H9 (cell line): ENCODE results near the gene CTAGE8. TPM values are rescaled to one million over a fixed set of nuclear protein-coding genes. Genes with fewer than 3 reads are reported as not detected.
"Not testable (repeated sequence)": the region's sequence is repeated elsewhere in the genome, so short reads cannot be mapped to it uniquely, and the experiment has no call there.

Experiments used
- DNase-seq: peaks from one replicate; pipeline ENCODE4 v3.0.0-alpha.2; 2017
- H2AFZ ChIP-seq: one replicate; pipeline ENCODE4 v1.6.1; 2013; ENCODE audit warnings: mild to moderate bottlenecking, low read length, control low read depth, moderate library complexity
- H2AK5ac ChIP-seq: 2 replicates; pipeline ENCODE4 v1.6.1; 2013; ENCODE audit warnings: low read length, control low read depth, mixed read lengths; ENCODE audit not compliant: insufficient read length
- H2BK120ac ChIP-seq: one replicate; pipeline ENCODE4 v1.6.1; 2013; ENCODE audit warnings: low read depth, mild to moderate bottlenecking, low read length, control low read depth, inconsistent platforms; ENCODE audit not compliant: poor library complexity, severe bottlenecking
- H2BK12ac ChIP-seq: 2 replicates; pipeline ENCODE4 v1.6.1; 2013; ENCODE audit warnings: low read length, control low read depth, mixed read lengths, low read depth; ENCODE audit not compliant: insufficient read length
- H2BK15ac ChIP-seq: 2 replicates; pipeline ENCODE4 v1.6.1; 2013; ENCODE audit warnings: low read depth, low read length, control low read depth
- H2BK20ac ChIP-seq: one replicate; pipeline ENCODE4 v1.6.1; 2013; ENCODE audit warnings: low read depth, mild to moderate bottlenecking, low read length, control low read depth, inconsistent platforms; ENCODE audit not compliant: poor library complexity, severe bottlenecking
- H2BK5ac ChIP-seq: 2 replicates; pipeline ENCODE4 v1.6.1; 2013; ENCODE audit warnings: low read length, control low read depth, mixed read lengths; ENCODE audit not compliant: insufficient read length
- H3K14ac ChIP-seq: 2 replicates; pipeline ENCODE4 v1.6.1; 2013; ENCODE audit warnings: low read length, control low read depth; ENCODE audit not compliant: insufficient read depth
- H3K18ac ChIP-seq: 2 replicates; pipeline ENCODE4 v1.6.1; 2013; ENCODE audit warnings: low read depth, mild to moderate bottlenecking, mixed read lengths, low read length, control low read depth; ENCODE audit not compliant: insufficient read length
- H3K23ac ChIP-seq: 2 replicates; pipeline ENCODE4 v1.6.1; 2013; ENCODE audit warnings: low read length, control low read depth, mixed read lengths, low read depth; ENCODE audit not compliant: insufficient read length
- H3K23me2 ChIP-seq: 2 replicates; pipeline ENCODE4 v1.6.1; 2013; ENCODE audit warnings: low read depth, mild to moderate bottlenecking, mixed read lengths, low read length, control low read depth; ENCODE audit not compliant: insufficient read length, poor library complexity, severe bottlenecking
- H3K27ac ChIP-seq: 2 replicates; pipeline ENCODE4 v1.5.1; 2013; ENCODE audit warnings: low read length, control low read depth, mixed read lengths, low read depth; ENCODE audit not compliant: insufficient read length
- H3K27me3 ChIP-seq: 2 replicates; pipeline ENCODE4 v1.6.1; 2013; ENCODE audit warnings: low read length, control low read depth, inconsistent platforms; ENCODE audit not compliant: insufficient read depth
- H3K4ac ChIP-seq: 2 replicates; pipeline ENCODE4 v1.6.1; 2013; ENCODE audit warnings: low read depth, mild to moderate bottlenecking, control low read depth, inconsistent platforms, low read length, moderate library complexity
- H3K4me1 ChIP-seq: 2 replicates; pipeline ENCODE4 v1.6.1; 2013; ENCODE audit warnings: low read length, control low read depth, inconsistent platforms; ENCODE audit not compliant: insufficient read depth
- H3K4me2 ChIP-seq: 2 replicates; pipeline ENCODE4 v1.6.1; 2013; ENCODE audit warnings: low read length, control low read depth, mixed read lengths; ENCODE audit not compliant: insufficient read length, insufficient read depth
- H3K56ac ChIP-seq: 2 replicates; pipeline ENCODE4 v1.6.1; 2013; ENCODE audit warnings: low read depth, mild to moderate bottlenecking, mixed read lengths, low read length, control low read depth; ENCODE audit not compliant: insufficient read length
- H3K79me1 ChIP-seq: 2 replicates; pipeline ENCODE4 v1.6.1; 2013; ENCODE audit warnings: low read depth, mild to moderate bottlenecking, moderate library complexity, low read length, control low read depth, inconsistent platforms; ENCODE audit not compliant: insufficient read depth, poor library complexity, severe bottlenecking
- H3K79me2 ChIP-seq: 2 replicates; pipeline ENCODE4 v1.6.1; 2013; ENCODE audit warnings: low read length, control low read depth, inconsistent platforms; ENCODE audit not compliant: insufficient read depth
- H3K9ac ChIP-seq: 2 replicates; pipeline ENCODE4 v1.6.1; 2013; ENCODE audit warnings: low read length, control low read depth, mixed read lengths; ENCODE audit not compliant: insufficient read length; ENCODE audit errors: extremely low read depth
- H3K9me3 ChIP-seq: one replicate; pipeline ENCODE4 v1.6.1; 2013; ENCODE audit warnings: low read depth, low read length, inconsistent platforms; ENCODE audit not compliant: control insufficient read depth
- H3T11ph ChIP-seq: one replicate; pipeline ENCODE4 v1.6.1; 2013; ENCODE audit warnings: mild to moderate bottlenecking, low read length, control low read depth, inconsistent platforms
- H4K20me1 ChIP-seq: one replicate; pipeline ENCODE4 v1.6.1; 2013; ENCODE audit not compliant: control insufficient read depth, insufficient read length, insufficient read depth
- H4K5ac ChIP-seq: 2 replicates; pipeline ENCODE4 v1.6.1; 2013; ENCODE audit warnings: low read depth, mild to moderate bottlenecking, mixed read lengths, low read length, control low read depth; ENCODE audit not compliant: insufficient read length
- H4K8ac ChIP-seq: replicated peaks from 2 replicates; pipeline ENCODE4 v1.6.1; 2013; ENCODE audit warnings: low read length, control low read depth, mixed read lengths, low read depth; ENCODE audit not compliant: insufficient read length
- H4K91ac ChIP-seq: 2 replicates; pipeline ENCODE4 v1.6.1; 2013; ENCODE audit warnings: low read depth, mild to moderate bottlenecking, moderate library complexity, mixed read lengths, low read length, control low read depth; ENCODE audit not compliant: insufficient read length
- H3K27ac Mint-ChIP-seq, 3 experiments: 2 replicates in 2 of 3; 3 replicates in 1 of 3; pipeline ENCODE4 v1.8.0; 2020 to 2021; ENCODE audit warnings: mixed read lengths in 3 of 3, mild to moderate bottlenecking in 1 of 3, moderate library complexity in 1 of 3
- H3K27me3 Mint-ChIP-seq: 2 replicates; pipeline ENCODE4 v1.8.0; 2021; ENCODE audit warnings: low read depth, mild to moderate bottlenecking, moderate library complexity, mixed read lengths
- H3K36me3 Mint-ChIP-seq, 3 experiments: 2 replicates in 2 of 3; 3 replicates in 1 of 3; pipeline ENCODE4 v1.8.0; 2020 to 2021; ENCODE audit warnings: low read depth in 3 of 3, mixed read lengths in 3 of 3; ENCODE audit not compliant: insufficient read depth in 1 of 3
- H3K4me1 Mint-ChIP-seq, 2 experiments: 2 replicates each; pipeline ENCODE4 v1.8.0; 2020; ENCODE audit warnings: mixed read lengths in 2 of 2
- H3K4me3 Mint-ChIP-seq, 2 experiments: 2 replicates in 1 of 2; 3 replicates in 1 of 2; pipeline ENCODE4 v1.8.0; 2020 to 2021; ENCODE audit warnings: mild to moderate bottlenecking in 2 of 2, mixed read lengths in 2 of 2, moderate library complexity in 1 of 2
- H3K9me3 Mint-ChIP-seq, 2 experiments: 2 replicates in 1 of 2; 3 replicates in 1 of 2; pipeline ENCODE4 v1.8.0; 2020; ENCODE audit warnings: mild to moderate bottlenecking in 2 of 2, mixed read lengths in 2 of 2, moderate library complexity in 1 of 2
- CTCF ChIP-seq: fragments of 200-600 bp; sonication (generic); conservative IDR thresholded peaks from 3 replicates; pipeline ENCODE4 v1.8.0; 2021; ENCODE audit warnings: antibody characterized with exemption, mild to moderate bottlenecking
- WGBS: extraction: QIAGEN DNeasy Blood & Tissue Kit; methylation state at CpG from one replicate; pipeline ENCODE4 v1.1.7; 2013; ENCODE audit warnings: missing lambda C conversion rate, low lambda C conversion rate, mixed read lengths; ENCODE audit not compliant: insufficient read length; ENCODE audit errors: extremely low coverage; 5-methylcytosine and 5-hydroxymethylcytosine counted together
- total RNA-seq: library from RNA; stranded (reverse); gene quantifications from 2 replicates; pipeline ENCODE4 v1.2.1, GENCODE V29; 2021

CTAGE8 gene
- total RNA-seq, 1 experiment from 2014 or later = 4.9 TPM

DNA sequence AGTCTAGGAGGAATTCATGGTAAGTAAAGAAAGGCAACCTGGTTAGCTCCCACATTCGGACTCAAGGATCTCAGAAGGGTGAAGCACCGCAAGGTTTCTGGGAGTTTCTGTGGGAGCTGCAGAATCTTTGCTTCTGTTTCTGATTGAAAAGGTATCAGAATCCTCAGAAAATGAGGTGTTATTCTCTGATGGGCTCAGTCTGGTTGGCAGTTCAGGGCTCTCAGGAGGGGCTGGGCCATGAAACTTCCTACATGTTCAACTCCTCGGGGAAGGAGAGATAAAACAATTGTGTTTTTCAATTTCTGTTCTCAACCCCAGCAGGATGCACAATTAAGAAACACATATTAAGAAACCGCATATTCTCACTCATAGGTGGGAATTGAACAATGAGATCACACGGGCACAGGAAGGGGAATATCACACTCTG is 13.6 kb downstream of the CTAGE8 start:
- H3K9ac ChIP-seq = no peak overlapping the region
- peak overlapping the region in 2 of 3 experiments; percentile 28 to 71; a peak in 2 of 7 replicates for H3K27ac Mint-ChIP-seq
- no peak overlapping the region for H3K4me3 Mint-ChIP-seq
- no peak overlapping the region for H4K8ac ChIP-seq
- no peaks in the 10 kb centered on the region for H3K23me2 ChIP-seq
- H3K9me3 ChIP-seq = no peaks in the 10 kb centered on the region
- no peak overlapping the region for H4K5ac ChIP-seq
- TF ChIP-seq CTCF = no peak
- no peaks in the 10 kb centered on the region for H3K79me2 ChIP-seq
- no peak overlapping the region for H2BK5ac ChIP-seq
- no peak overlapping the region for H2BK15ac ChIP-seq
- H3K4me2 ChIP-seq = no peak overlapping the region
- H2BK12ac ChIP-seq = no peak overlapping the region
- no peak overlapping the region for H3K23ac ChIP-seq
- no peak overlapping the region for H2AFZ ChIP-seq
- H3K9me3 Mint-ChIP-seq = no peaks in the 10 kb centered on the region
- H3K4me1 ChIP-seq = peaks cover 4% of the 10 kb centered on the region
- H3T11ph ChIP-seq = no peak overlapping the region
- no peaks in the 10 kb centered on the region for H3K79me1 ChIP-seq
- no peak overlapping the region for H3K4ac ChIP-seq
- no peak overlapping the region for H3K14ac ChIP-seq
- no peak overlapping the region for H3K56ac ChIP-seq
- no peaks in the 10 kb centered on the region for H4K20me1 ChIP-seq
- DNase-seq = peak; percentile 20
- H3K36me3 Mint-ChIP-seq = no peaks in the 10 kb centered on the region
- no peak overlapping the region for H4K91ac ChIP-seq
- H3K4me1 Mint-ChIP-seq = peaks cover 7 to 11% of the 10 kb centered on the region in 2 experiments; a peak in 3 of 4 replicates
- no peak overlapping the region for H2AK5ac ChIP-seq
- H3K18ac ChIP-seq = no peak overlapping the region
- H3K27me3 ChIP-seq = no peaks in the 10 kb centered on the region
- WGBS = no CpG with 5 or more reads among the region's 5 CpGs
- H3K27me3 Mint-ChIP-seq = no peaks in the 10 kb centered on the region
- no peak overlapping the region for H2BK20ac ChIP-seq
- H3K27ac ChIP-seq = no peak overlapping the region
- no peak overlapping the region for H2BK120ac ChIP-seq

GRCh38 chr7:144252307-144252706 is 16.8 kb downstream of the CTAGE8 start:
- not testable (repeated sequence) for DNase-seq, H3K23me2 ChIP-seq, H3K27me3 ChIP-seq, H2BK15ac ChIP-seq, H3T11ph ChIP-seq, H4K8ac ChIP-seq, H3K9ac ChIP-seq, H3K4me2 ChIP-seq, H3K18ac ChIP-seq, H3K23ac ChIP-seq, H2BK5ac ChIP-seq, H3K4me3 Mint-ChIP-seq, H3K14ac ChIP-seq, H2AK5ac ChIP-seq, H2BK12ac ChIP-seq, H2BK20ac ChIP-seq, H3K4ac ChIP-seq, H3K56ac ChIP-seq, H3K36me3 Mint-ChIP-seq, H4K5ac ChIP-seq, H2AFZ ChIP-seq, H4K20me1 ChIP-seq, H3K79me2 ChIP-seq, H2BK120ac ChIP-seq, H3K27me3 Mint-ChIP-seq, H3K9me3 ChIP-seq, H3K27ac Mint-ChIP-seq, H4K91ac ChIP-seq, H3K9me3 Mint-ChIP-seq, H3K4me1 ChIP-seq, H3K27ac ChIP-seq, H3K79me1 ChIP-seq
- peaks cover 7 to 11% of the 10 kb centered on the region in 2 experiments; a peak in 3 of 4 replicates for H3K4me1 Mint-ChIP-seq
- WGBS = no CpG with 5 or more reads among the region's 4 CpGs
